HepG2 (cell line): ENCODE data around the gene SOCS7. TPM values are rescaled to one million over a fixed set of nuclear protein-coding genes. Genes with fewer than 3 reads are reported as not detected.

Experiments
- ATAC-seq: fragments of 200-7000 bp; cut with Tn5 transposase; 3 replicates; pipeline ENCODE4 v1.9.1; 2020; ENCODE audit warnings: mild to moderate bottlenecking, moderate library complexity
- BruUV-seq: library from RNA; stranded (reverse); fragments of 400-500 nt; replicated peaks from 2 replicates; lab custom pipeline; 2021; lab: Mats Ljungman, UMichigan
- CTCF ChIA-PET: fragments of 300-600 bp; formaldehyde crosslinking; extraction: SDS; loops from one replicate; lab custom pipeline; 2021; ENCODE audit warnings: low total read pairs, inconsistent platforms, low intra/inter-chr PET ratio; lab: Yijun Ruan, JAX
- POLR2A ChIA-PET: fragments of 350-600 bp; sonication (Branson Sonifier 250); formaldehyde crosslinking; loops from one replicate; lab custom pipeline; 2020; ENCODE audit warnings: antibody characterized with exemption, inconsistent platforms; lab: Yijun Ruan, JAX
- DNase-seq: peaks from one replicate; pipeline ENCODE4 v3.0.0-alpha.2; 2015; ENCODE audit warnings: low spot score
- FAIRE-seq: peaks from 3 replicates; lab custom pipeline; 2011; peaks lifted over from hg19 to GRCh38; lab: Jason Lieb, UNC
- H2AFZ ChIP-seq: one replicate; pipeline ENCODE4 v1.6.1; 2011; ENCODE audit warnings: low read length, inconsistent platforms
- H3K27ac ChIP-seq: fragments of 300-600 bp; 3 replicates; pipeline ENCODE4 v1.8.0; 2011; ENCODE audit warnings: mixed run types, mild to moderate bottlenecking, mixed read lengths, low read length, inconsistent platforms; ENCODE audit not compliant: insufficient read depth; ENCODE audit errors: extremely low read length
- H3K27me3 ChIP-seq, 2 experiments: fragments of 200-600 bp in 1 of 2; 2 replicates in 1 of 2; 3 replicates in 1 of 2; pipeline versions ENCODE4 v1.6.0 to v1.8.0; 2011; ENCODE audit warnings: low read length in 2 of 2, mild to moderate bottlenecking in 2 of 2, moderate library complexity in 2 of 2, inconsistent platforms in 1 of 2; ENCODE audit not compliant: insufficient read depth in 2 of 2, control insufficient read depth in 1 of 2
- H3K36me3 ChIP-seq, 2 experiments: fragments of 200-600 bp in 1 of 2; replicated peaks in 1 of 2; 2 replicates in 1 of 2; 3 replicates in 1 of 2; pipeline versions ENCODE4 v1.5.1 to v1.8.0; 2011; ENCODE audit warnings: low read length in 2 of 2, inconsistent platforms in 1 of 2; ENCODE audit not compliant: insufficient read depth in 2 of 2, control insufficient read depth in 1 of 2
- H3K4me1 ChIP-seq: 2 replicates; pipeline ENCODE4 v1.5.1; 2012; ENCODE audit warnings: low read length, inconsistent platforms; ENCODE audit not compliant: insufficient read depth
- H3K4me2 ChIP-seq: 2 replicates; pipeline ENCODE4 v1.6.0; 2011; ENCODE audit warnings: low read depth, low read length, inconsistent platforms
- H3K4me3 ChIP-seq, 3 experiments: fragments of 200-600 bp in 1 of 3; sonication (generic), shearing (Covaris generic) in 1 of 3; replicated peaks in 1 of 3; 2 replicates each; pipeline ENCODE4 v1.5.1; 2011 to 2016; ENCODE audit warnings: low read length in 3 of 3, inconsistent platforms in 2 of 3, low read depth in 2 of 3, mild to moderate bottlenecking in 2 of 3, control low read depth in 1 of 3, mixed read lengths in 1 of 3; ENCODE audit not compliant: insufficient read depth in 1 of 3
- H3K79me2 ChIP-seq: one replicate; pipeline ENCODE4 v1.6.1; 2011; ENCODE audit warnings: low read length, inconsistent platforms; ENCODE audit not compliant: insufficient read depth
- H3K9ac ChIP-seq: 2 replicates; pipeline ENCODE4 v1.6.0; 2011; ENCODE audit warnings: mild to moderate bottlenecking, low read depth, low read length, inconsistent platforms; ENCODE audit not compliant: insufficient read depth
- H3K9me3 ChIP-seq: 2 replicates; pipeline ENCODE4 v1.5.1; 2012; ENCODE audit warnings: mild to moderate bottlenecking, low read length
- H4K20me1 ChIP-seq: 2 replicates; pipeline ENCODE4 v1.6.0; 2011; ENCODE audit warnings: inconsistent platforms, mild to moderate bottlenecking, low read length, moderate library complexity; ENCODE audit not compliant: insufficient read depth
- EHMT2 ChIP-seq: fragments of 200-600 bp; sonication (generic); IDR thresholded peaks from 2 replicates; pipeline ENCODE4 v1.7.0; 2017; ENCODE audit warnings: antibody characterized with exemption, low read depth, low read length, borderline replicate concordance
- SP4 ChIP-seq: sonication (generic); formaldehyde crosslinking; IDR thresholded peaks from 2 replicates; pipeline ENCODE4 v1.8.1; 2023; ENCODE audit warnings: mild to moderate bottlenecking, missing genetic modification reagents
- TBX2 ChIP-seq: sonication (generic); formaldehyde crosslinking; IDR thresholded peaks from 2 replicates; pipeline ENCODE4 v1.5.0; 2020; ENCODE audit warnings: missing genetic modification reagents, mild to moderate bottlenecking, borderline replicate concordance
- XRCC5 ChIP-seq: fragments of 200-400 bp; formaldehyde crosslinking; optimal IDR thresholded peaks from 2 replicates; pipeline ENCODE3; 2017; ENCODE audit warnings: mild to moderate bottlenecking, low read length
- ZBTB39 ChIP-seq: sonication (generic); formaldehyde crosslinking; IDR thresholded peaks from 2 replicates; pipeline ENCODE4 v1.5.0; 2020; ENCODE audit warnings: missing genetic modification reagents
- ZBTB43 ChIP-seq: sonication (generic); formaldehyde crosslinking; conservative IDR thresholded peaks from 2 replicates; pipeline ENCODE4 v1.4.0; 2020; ENCODE audit warnings: missing genetic modification reagents
- ZFP62 ChIP-seq: sonication (generic); formaldehyde crosslinking; IDR thresholded peaks from 2 replicates; pipeline ENCODE4 v1.4.0; 2020; ENCODE audit warnings: missing genetic modification reagents
- ZNF350 ChIP-seq: sonication (generic); formaldehyde crosslinking; IDR thresholded peaks from 2 replicates; pipeline ENCODE4 v1.4.0; 2020; ENCODE audit warnings: mild to moderate bottlenecking, low read depth, missing genetic modification reagents, borderline replicate concordance
- ZNF660 ChIP-seq: sonication (generic); formaldehyde crosslinking; IDR thresholded peaks from 2 replicates; pipeline ENCODE4 v1.5.1; 2020; ENCODE audit warnings: mild to moderate bottlenecking, low read depth, missing genetic modification reagents, borderline replicate concordance
- ZNF788 ChIP-seq: sonication (generic); formaldehyde crosslinking; IDR thresholded peaks from 2 replicates; pipeline ENCODE4 v1.5.0; 2020; ENCODE audit warnings: mild to moderate bottlenecking, missing genetic modification reagents, borderline replicate concordance
- WGBS: methylation state at CpG from one replicate; pipeline ENCODE4 v1.1.6; 2017; ENCODE audit warnings: low lambda C conversion rate; 5-methylcytosine and 5-hydroxymethylcytosine counted together
- in situ Hi-C: cut with HindIII; loops from 2 replicates; pipeline ENCODE4 v1.10.0; 2017; ENCODE audit warnings: low pct_unique_long_range_greater_than_20kb; ENCODE audit not compliant: extremely low pct_ligation_motif_present
- intact Hi-C: fragments of 100-400 bp; cut with micrococcal nuclease; formaldehyde crosslinking; loops from one replicate; pipeline ENCODE4 v1.10.0; 2022; ENCODE audit not compliant: unreplicated experiment
- polyA plus RNA-seq, 8 experiments: library from polyadenylated mRNA; depleted of rRNA in 3 of 8; stranded (reverse) in 7 of 8; unstranded in 1 of 8; fragments of >200 nt; fragmentation: Illumina TruSeq in 4 of 8; extraction: Trizol in 4 of 8; gene quantifications; 2 replicates each; pipeline versions ENCODE4 v1.2.1 to v1.2.3, GENCODE V29; 2011 to 2016; ENCODE audit warnings: low read depth in 4 of 8, missing spikeins in 1 of 8, mixed read lengths in 1 of 8; ENCODE audit not compliant: insufficient read depth in 1 of 8
- total RNA-seq, 5 experiments: library from RNA; depleted of rRNA; stranded (reverse); fragments of >200 nt; fragmentation: Illumina TruSeq; extraction: Trizol; gene quantifications; 2 replicates each; pipeline ENCODE4 v1.2.3, GENCODE V29; 2016; ENCODE audit warnings: low read depth in 1 of 5
- TF ChIP-seq, protein P1 (sequence below): sonication (generic); formaldehyde crosslinking; IDR thresholded peaks from 2 replicates; pipeline ENCODE4 v1.5.0; 2020; ENCODE audit warnings: mild to moderate bottlenecking, missing genetic modification reagents, moderate library complexity

Gene SOCS7
- total and polyA plus RNA-seq, 2 of the 13 experiments (the other 11 are each of a cell fraction or from before 2014, with no cell fraction given), result 19.2 to 24.2 TPM

DNA sequence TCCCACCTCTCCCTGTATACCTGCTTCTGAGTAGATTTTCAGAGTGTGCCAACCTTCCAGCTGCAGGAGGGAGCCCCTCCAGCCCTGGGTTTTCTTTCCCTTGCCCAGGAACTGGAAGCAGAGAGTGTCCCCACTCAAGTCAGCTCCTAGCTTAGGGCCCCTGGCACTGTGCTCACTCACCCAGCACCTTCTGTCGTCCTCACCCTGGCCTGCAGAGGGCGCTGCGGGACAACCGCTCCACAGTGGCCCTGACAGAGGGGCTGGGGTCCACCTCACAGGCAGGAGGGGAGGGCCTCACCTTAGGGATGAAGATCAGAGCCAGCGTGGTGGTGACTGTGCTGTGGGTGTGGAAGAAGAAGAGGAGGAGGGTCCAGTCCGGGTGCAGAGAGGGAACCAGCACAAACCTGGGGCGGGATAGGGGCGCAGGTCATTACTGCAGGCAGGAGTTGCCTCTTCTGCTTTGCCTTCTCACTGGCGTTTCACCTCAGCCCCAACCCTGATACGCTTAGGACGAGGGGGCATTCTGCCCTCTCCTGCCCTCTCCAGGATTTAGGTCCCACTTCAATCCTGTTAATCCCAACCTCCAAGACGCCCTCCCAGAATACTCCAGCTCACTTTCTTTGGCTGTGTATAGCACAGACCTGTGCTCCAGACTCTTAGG lies 17.9 kb upstream of the SOCS7 start:
- ATAC-seq (peak; percentile 75), FAIRE-seq (no peak), DNase-seq (peak; percentile 53)
- H3K4me3 ChIP-seq, result no peak overlapping the region
- no peaks in the 10 kb centered on the region for H3K4me1 ChIP-seq
- H4K20me1 ChIP-seq, result no peaks in the 10 kb centered on the region
- H3K27ac ChIP-seq, result no peak overlapping the region
- H2AFZ ChIP-seq, result no peak overlapping the region
- CTCF ChIA-PET, result interaction anchor here (0.9 to 2.2 kb wide), 2 partner anchors 16 to 81 kb away, joined by 3 to 9 read pairs; no protein-coding TSS in a partner anchor
- H3K79me2 ChIP-seq, result no peaks in the 10 kb centered on the region
- no peaks in the 10 kb centered on the region for H3K9me3 ChIP-seq
- no peak overlapping the region for H3K9ac ChIP-seq
- in situ Hi-C loops (no loop called here), intact Hi-C loops (no loop called here)
- no TSS peak for BruUV-seq
- peaks cover 34 to 91% of the 10 kb centered on the region in 2 experiments for H3K27me3 ChIP-seq
- 33% methylated on average over 12 of the region's 12 CpGs for WGBS
- H3K36me3 ChIP-seq, result no peaks in the 10 kb centered on the region
- POLR2A ChIA-PET, result interaction anchor here (2.2 kb wide), 1 partner anchor 81 kb away, joined by 14 read pairs; no protein-coding TSS in a partner anchor
- H3K4me2 ChIP-seq, result no peak overlapping the region
- TF ChIP-seq ZNF350 (peak; percentile 53; the same call in 1 of the 2 replicates), ZBTB43 (CRISPR knock-in tag) (no peak), ZFP62 (CRISPR knock-in tag) (no peak), TBX2 (peak; percentile 41; the same call in 1 of the 2 replicates), ZNF788 (CRISPR knock-in tag) (0 out of 2 replicates have a peak, but pooled peaks have one; percentile 44), SP4 (CRISPR knock-in tag) (0 out of 2 replicates have a peak, but pooled peaks have one; percentile 35), ZBTB39 (0 out of 2 replicates have a peak, but pooled peaks have one; percentile 10), XRCC5 (peak; percentile 82), ZNF660 (CRISPR knock-in tag) (no peak), EHMT2 (no peak)
- TF ChIP-seq, protein P1, sequence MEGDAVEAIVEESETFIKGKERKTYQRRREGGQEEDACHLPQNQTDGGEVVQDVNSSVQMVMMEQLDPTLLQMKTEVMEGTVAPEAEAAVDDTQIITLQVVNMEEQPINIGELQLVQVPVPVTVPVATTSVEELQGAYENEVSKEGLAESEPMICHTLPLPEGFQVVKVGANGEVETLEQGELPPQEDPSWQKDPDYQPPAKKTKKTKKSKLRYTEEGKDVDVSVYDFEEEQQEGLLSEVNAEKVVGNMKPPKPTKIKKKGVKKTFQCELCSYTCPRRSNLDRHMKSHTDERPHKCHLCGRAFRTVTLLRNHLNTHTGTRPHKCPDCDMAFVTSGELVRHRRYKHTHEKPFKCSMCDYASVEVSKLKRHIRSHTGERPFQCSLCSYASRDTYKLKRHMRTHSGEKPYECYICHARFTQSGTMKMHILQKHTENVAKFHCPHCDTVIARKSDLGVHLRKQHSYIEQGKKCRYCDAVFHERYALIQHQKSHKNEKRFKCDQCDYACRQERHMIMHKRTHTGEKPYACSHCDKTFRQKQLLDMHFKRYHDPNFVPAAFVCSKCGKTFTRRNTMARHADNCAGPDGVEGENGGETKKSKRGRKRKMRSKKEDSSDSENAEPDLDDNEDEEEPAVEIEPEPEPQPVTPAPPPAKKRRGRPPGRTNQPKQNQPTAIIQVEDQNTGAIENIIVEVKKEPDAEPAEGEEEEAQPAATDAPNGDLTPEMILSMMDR (CRISPR knock-in tag), result peak; percentile 95
